Loucy (cell line): Measurements from ENCODE around the gene STMN3.

Experiments
- H2AFZ ChIP-seq: fragments of 200-600 bp; sonication (generic); 2 replicates; pipeline ENCODE4 v1.6.0; 2016; ENCODE audit warnings: antibody characterized with exemption, mild to moderate bottlenecking, low read length, moderate library complexity
- H3F3A ChIP-seq: fragments of 200-600 bp; 2 replicates; pipeline ENCODE4 v1.6.0; 2016; ENCODE audit warnings: antibody characterized with exemption, low read depth, mild to moderate bottlenecking
- H3K27me3 ChIP-seq: fragments of 200-600 bp; sonication (generic); 2 replicates; pipeline ENCODE4 v1.6.1; 2014; ENCODE audit warnings: low read length, mild to moderate bottlenecking; ENCODE audit not compliant: insufficient read depth, poor library complexity, severe bottlenecking
- H3K36me3 ChIP-seq: fragments of 200-600 bp; sonication (generic); 2 replicates; pipeline ENCODE4 v1.6.1; 2016; ENCODE audit warnings: low read length; ENCODE audit not compliant: insufficient read depth
- H3K4me1 ChIP-seq: fragments of 200-600 bp; sonication (generic); 2 replicates; pipeline ENCODE4 v1.5.1; 2014; ENCODE audit warnings: low read length, mild to moderate bottlenecking; ENCODE audit not compliant: insufficient read depth, poor library complexity, severe bottlenecking
- H3K4me2 ChIP-seq: fragments of 200-600 bp; sonication (generic); 2 replicates; pipeline ENCODE4 v1.6.0; 2014; ENCODE audit warnings: antibody characterized with exemption, low read length, low read depth, mild to moderate bottlenecking; ENCODE audit not compliant: poor library complexity, severe bottlenecking
- H3K4me3 ChIP-seq: fragments of 200-600 bp; sonication (generic); 2 replicates; pipeline ENCODE4 v1.5.1; 2014; ENCODE audit warnings: low read length, mild to moderate bottlenecking, mixed read lengths; ENCODE audit not compliant: poor library complexity, severe bottlenecking
- H3K79me2 ChIP-seq: fragments of 200-600 bp; sonication (generic); 2 replicates; pipeline ENCODE4 v1.6.1; 2014; ENCODE audit warnings: low read length; ENCODE audit not compliant: insufficient read depth
- H3K9ac ChIP-seq: fragments of 200-600 bp; sonication (generic); 2 replicates; pipeline ENCODE4 v1.6.0; 2014; ENCODE audit warnings: mild to moderate bottlenecking, low read depth, low read length, moderate library complexity; ENCODE audit not compliant: poor library complexity, severe bottlenecking
- H3K9me2 ChIP-seq: fragments of 200-600 bp; sonication (generic); replicated peaks from 2 replicates; pipeline ENCODE4 v1.6.1; 2016; ENCODE audit warnings: low read depth, low read length, mixed read lengths
- H3K9me3 ChIP-seq: fragments of 200-600 bp; sonication (generic); 2 replicates; pipeline ENCODE4 v1.6.1; 2014; ENCODE audit warnings: mild to moderate bottlenecking, antibody characterized with exemption, low read length, low read depth; ENCODE audit not compliant: insufficient read depth
- H4K20me1 ChIP-seq: fragments of 200-600 bp; sonication (generic); 2 replicates; pipeline ENCODE4 v1.6.0; 2014; ENCODE audit warnings: antibody characterized with exemption, low read length, mild to moderate bottlenecking; ENCODE audit not compliant: insufficient read depth, poor library complexity, severe bottlenecking
- EZH2phosphoT487 ChIP-seq: fragments of 200-600 bp; IDR thresholded peaks from 2 replicates; pipeline ENCODE4 v1.6.1; 2018; ENCODE audit warnings: antibody characterized with exemption, mild to moderate bottlenecking, moderate library complexity, borderline replicate concordance
- TF ChIP-seq, protein P1 (sequence below): fragments of 200-600 bp; sonication (generic); conservative IDR thresholded peaks from 2 replicates; pipeline ENCODE4 v1.5.1; 2014; ENCODE audit warnings: mild to moderate bottlenecking, antibody characterized with exemption, low read length

Gene STMN3

GRCh38 chr20:63628246-63628975, 24.8 kb downstream of the STMN3 start:
- Histone ChIP-seq H3K4me3 (peak overlapping the region; percentile 79), H4K20me1 (no peaks in the 10 kb centered on the region), H3K79me2 (peaks cover 53% of the 10 kb centered on the region), H3K36me3 (no peaks in the 10 kb centered on the region), H3K9me3 (no peaks in the 10 kb centered on the region), H2AFZ (peak overlapping the region; percentile 40; the same call in 1 of the 2 replicates), H3K27me3 (no peaks in the 10 kb centered on the region), H3K9me2 (no peaks in the 10 kb centered on the region), H3K4me2 (peak overlapping the region; percentile 80), H3K9ac (peak overlapping the region; percentile 85), H3F3A (peaks cover 4% of the 10 kb centered on the region; the same call in 1 of the 2 replicates), H3K4me1 (peaks cover 22% of the 10 kb centered on the region)
- TF ChIP-seq, protein P1, sequence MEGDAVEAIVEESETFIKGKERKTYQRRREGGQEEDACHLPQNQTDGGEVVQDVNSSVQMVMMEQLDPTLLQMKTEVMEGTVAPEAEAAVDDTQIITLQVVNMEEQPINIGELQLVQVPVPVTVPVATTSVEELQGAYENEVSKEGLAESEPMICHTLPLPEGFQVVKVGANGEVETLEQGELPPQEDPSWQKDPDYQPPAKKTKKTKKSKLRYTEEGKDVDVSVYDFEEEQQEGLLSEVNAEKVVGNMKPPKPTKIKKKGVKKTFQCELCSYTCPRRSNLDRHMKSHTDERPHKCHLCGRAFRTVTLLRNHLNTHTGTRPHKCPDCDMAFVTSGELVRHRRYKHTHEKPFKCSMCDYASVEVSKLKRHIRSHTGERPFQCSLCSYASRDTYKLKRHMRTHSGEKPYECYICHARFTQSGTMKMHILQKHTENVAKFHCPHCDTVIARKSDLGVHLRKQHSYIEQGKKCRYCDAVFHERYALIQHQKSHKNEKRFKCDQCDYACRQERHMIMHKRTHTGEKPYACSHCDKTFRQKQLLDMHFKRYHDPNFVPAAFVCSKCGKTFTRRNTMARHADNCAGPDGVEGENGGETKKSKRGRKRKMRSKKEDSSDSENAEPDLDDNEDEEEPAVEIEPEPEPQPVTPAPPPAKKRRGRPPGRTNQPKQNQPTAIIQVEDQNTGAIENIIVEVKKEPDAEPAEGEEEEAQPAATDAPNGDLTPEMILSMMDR, result no peak
- TF ChIP-seq EZH2phosphoT487, result no peak

- no peaks in the 10 kb centered on the region for H3K9me2 ChIP-seq
- H3K27me3 ChIP-seq, result no peaks in the 10 kb centered on the region
- no peaks in the 10 kb centered on the region for H3K9me3 ChIP-seq
- TF ChIP-seq, protein P1, result no peak
- no peak for TF ChIP-seq EZH2phosphoT487
- no peaks in the 10 kb centered on the region for H4K20me1 ChIP-seq
- no peaks in the 10 kb centered on the region for H3K36me3 ChIP-seq
- H3K4me3 ChIP-seq, result peak overlapping the region; percentile 79
- peak overlapping the region; percentile 40; the same call in 1 of the 2 replicates for H2AFZ ChIP-seq
- H3K79me2 ChIP-seq, result peaks cover 60% of the 10 kb centered on the region
- H3K4me2 ChIP-seq, result peak overlapping the region; percentile 80
- peak overlapping the region; percentile 85 for H3K9ac ChIP-seq
- H3K4me1 ChIP-seq, result peaks cover 28% of the 10 kb centered on the region
- peaks cover 4% of the 10 kb centered on the region; the same call in 1 of the 2 replicates for H3F3A ChIP-seq
Observed at GRCh38 chr20:63627751-63628245, 25.4 kb downstream of the STMN3 start.

GRCh38 chr20:63627129-63627750, 26.0 kb downstream of the STMN3 start:
- H3F3A ChIP-seq, result peaks cover 4% of the 10 kb centered on the region; the same call in 1 of the 2 replicates
- H3K4me3 ChIP-seq, result peak overlapping the region; percentile 79
- TF ChIP-seq, protein P1, result no peak
- no peak for TF ChIP-seq EZH2phosphoT487
- no peaks in the 10 kb centered on the region for H3K27me3 ChIP-seq
- H3K79me2 ChIP-seq, result peaks cover 65% of the 10 kb centered on the region
- H3K4me2 ChIP-seq, result peak overlapping the region; percentile 80
- H3K4me1 ChIP-seq, result peaks cover 32% of the 10 kb centered on the region
- H3K9ac ChIP-seq, result peak overlapping the region; percentile 85
- H4K20me1 ChIP-seq, result no peaks in the 10 kb centered on the region
- no peaks in the 10 kb centered on the region for H3K9me2 ChIP-seq
- no peaks in the 10 kb centered on the region for H3K36me3 ChIP-seq
- H2AFZ ChIP-seq, result peak overlapping the region; percentile 76; the same call in 1 of the 2 replicates
- H3K9me3 ChIP-seq, result no peaks in the 10 kb centered on the region
